GM12864 (cell line): Measurements from ENCODE around the gene MISP.

Source experiments
- DNase-seq: peaks from one replicate; pipeline ENCODE4 v3.0.0-alpha.2; 2011; ENCODE audit warnings: low read depth
- H3K4me3 ChIP-seq: 2 replicates; pipeline ENCODE4 v1.5.1; 2011; ENCODE audit warnings: mild to moderate bottlenecking, low read depth, low read length, control low read depth
- CTCF ChIP-seq: IDR thresholded peaks from 2 replicates; pipeline ENCODE4 v1.5.1; 2011; ENCODE audit warnings: low read depth, mild to moderate bottlenecking, moderate library complexity, low read length, control low read depth, inconsistent platforms; ENCODE audit errors: missing control alignments

MISP gene

GRCh38 chr19:798415-799075 lies 47.6 kb downstream of the MISP start:
- H3K4me3 ChIP-seq: peak overlapping the region; percentile 99
- DNase-seq: no peak
- no peak for TF ChIP-seq CTCF

DNA sequence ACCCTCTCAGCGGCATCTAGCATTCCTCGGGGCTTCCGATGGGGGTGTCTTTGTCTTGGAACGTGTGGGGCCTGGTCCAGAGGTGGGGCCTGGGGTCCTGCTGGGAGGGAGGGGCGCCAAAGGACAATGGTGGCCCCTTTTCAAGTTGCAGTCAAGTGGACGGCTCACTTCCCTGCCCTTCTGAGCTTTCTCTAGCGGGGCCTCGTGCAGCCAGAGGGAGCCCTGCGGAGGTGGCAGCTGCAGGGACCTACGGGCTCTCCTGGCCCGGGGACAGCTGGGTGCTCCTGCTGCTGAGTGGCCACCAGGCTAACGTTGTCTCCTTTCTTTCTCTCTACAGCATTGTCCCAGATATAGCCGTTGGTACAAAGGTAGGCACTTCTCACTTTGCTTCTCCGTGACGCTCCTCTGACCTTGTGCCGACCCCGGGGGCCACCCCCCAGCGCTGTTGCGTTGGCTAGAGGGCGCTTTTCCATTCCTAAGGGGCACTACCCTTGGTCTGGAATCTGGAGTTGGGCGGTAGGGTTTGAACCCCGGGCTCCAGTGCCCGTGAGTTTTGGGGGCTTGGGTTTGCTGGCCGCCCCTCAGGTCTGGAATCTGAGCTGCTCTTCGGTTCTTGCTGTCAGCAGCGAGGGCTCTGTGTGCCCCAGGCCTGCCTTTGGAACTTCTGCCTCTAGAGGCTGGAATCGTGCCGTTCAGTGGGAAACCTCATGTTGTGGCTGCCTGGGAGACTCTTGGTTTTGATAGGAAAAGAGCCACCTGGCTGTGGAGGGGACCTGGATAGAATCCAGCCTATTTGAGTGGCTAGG lies 48.4 kb downstream of the MISP start:
- H3K4me3 ChIP-seq: peak overlapping the region; percentile 99
- no peak for DNase-seq
- peak; percentile 1 for TF ChIP-seq CTCF

GRCh38 chr19:800360-801029 lies 49.6 kb downstream of the MISP start:
- no peak for DNase-seq
- TF ChIP-seq CTCF: no peak
- H3K4me3 ChIP-seq: peak overlapping the region; percentile 99; the same call in 1 of the 2 replicates

GRCh38 chr19:801030-801860 lies 50.3 kb downstream of the MISP start:
- H3K4me3 ChIP-seq: no peak overlapping the region
- no peak for DNase-seq
- no peak for TF ChIP-seq CTCF

- no peak for DNase-seq
- H3K4me3 ChIP-seq: no peak overlapping the region
- no peak for TF ChIP-seq CTCF
Measured at GRCh38 chr19:801861-802497, 51.1 kb downstream of the MISP start.

DNA sequence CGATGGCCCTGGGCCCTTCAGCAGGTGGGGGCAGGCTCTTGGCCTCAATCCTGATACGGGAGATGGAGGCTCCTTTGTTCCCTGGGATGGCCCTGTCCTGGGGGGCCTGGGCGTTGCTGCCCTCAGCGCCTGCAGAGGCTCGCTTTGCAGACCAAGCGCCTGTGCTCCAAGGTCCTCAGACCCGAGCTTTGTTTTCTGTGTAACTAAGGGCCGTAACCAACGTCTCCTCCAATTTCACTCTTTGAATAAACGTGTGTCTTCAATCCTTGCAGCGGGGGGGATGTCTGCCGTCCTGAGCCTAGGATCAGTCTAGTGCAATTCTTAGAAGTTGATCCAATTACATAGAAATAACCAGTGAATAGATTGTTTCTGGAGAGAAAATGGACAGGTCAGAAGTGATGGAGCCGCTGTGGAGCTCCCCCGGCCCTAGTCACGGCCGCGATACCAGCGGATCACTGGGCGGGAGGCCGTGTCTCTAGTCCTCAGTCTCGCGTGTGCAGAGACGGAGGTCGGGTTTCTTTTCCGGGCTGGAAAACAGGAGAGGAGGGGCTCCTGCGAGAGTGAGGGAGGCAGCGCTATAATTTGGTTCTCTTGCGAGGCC lies 51.7 kb downstream of the MISP start:
- no peak for TF ChIP-seq CTCF
- H3K4me3 ChIP-seq: no peak overlapping the region
- no peak for DNase-seq
